IMR-90 (cell line): ENCODE results near the gene MAGI3. TPM values are rescaled to one million over a fixed set of nuclear protein-coding genes. Genes with fewer than 3 reads are reported as not detected.

Experiments
- ATAC-seq: fragments of 200-7000 bp; cut with Tn5 transposase; 2 replicates; pipeline ENCODE4 v1.9.1; 2020; ENCODE audit warnings: low read depth, mild to moderate bottlenecking, moderate library complexity
- BruUV-seq: library from RNA; stranded (reverse); fragments of 400-500 nt; replicated peaks from 2 replicates; lab custom pipeline; 2021; lab: Mats Ljungman, UMichigan
- CTCF ChIA-PET: fragments of 300-600 bp; formaldehyde crosslinking; extraction: SDS; loops from one replicate; lab custom pipeline; 2021; ENCODE audit warnings: antibody characterized with exemption; lab: Yijun Ruan, JAX
- POLR2A ChIA-PET: fragments of 300-600 bp; sonication (Branson Sonifier 250); formaldehyde crosslinking; loops from one replicate; lab custom pipeline; 2022; ENCODE audit warnings: antibody characterized with exemption; ENCODE audit not compliant: unreplicated experiment; lab: Charles Lee
- DNase-seq: peaks from one replicate; pipeline ENCODE4 v3.0.0; 2013
- H2AFZ ChIP-seq: replicated peaks from 2 replicates; pipeline ENCODE3; 2013; ENCODE audit warnings: low read length, mild to moderate bottlenecking; ENCODE audit not compliant: poor library complexity
- H2AK5ac ChIP-seq: 2 replicates; pipeline ENCODE4 v1.6.1; 2013; ENCODE audit warnings: low read depth, low read length, inconsistent platforms
- H2AK9ac ChIP-seq: replicated peaks from 2 replicates; pipeline ENCODE3; 2013; ENCODE audit warnings: mild to moderate bottlenecking, low read depth, low read length, moderate library complexity; ENCODE audit not compliant: poor library complexity
- H2BK120ac ChIP-seq: 2 replicates; pipeline ENCODE4 v1.6.1; 2013; ENCODE audit warnings: low read depth, low read length, inconsistent platforms
- H2BK15ac ChIP-seq: 3 replicates; pipeline ENCODE4 v1.6.1; 2013; ENCODE audit warnings: low read depth, low read length, inconsistent platforms
- H2BK20ac ChIP-seq: 2 replicates; pipeline ENCODE4 v1.6.1; 2013; ENCODE audit warnings: low read depth, mild to moderate bottlenecking, inconsistent platforms, low read length, moderate library complexity
- H2BK5ac ChIP-seq: 2 replicates; pipeline ENCODE4 v1.6.1; 2013; ENCODE audit warnings: mild to moderate bottlenecking, low read depth, low read length, inconsistent platforms; ENCODE audit not compliant: poor library complexity, severe bottlenecking
- H3K14ac ChIP-seq: replicated peaks from 2 replicates; pipeline ENCODE4 v1.6.1; 2013; ENCODE audit warnings: low read depth, low read length, inconsistent platforms
- H3K18ac ChIP-seq: 2 replicates; pipeline ENCODE4 v1.6.1; 2013; ENCODE audit warnings: low read depth, low read length, control low read depth
- H3K23ac ChIP-seq: 2 replicates; pipeline ENCODE4 v1.6.1; 2013; ENCODE audit warnings: low read depth, low read length, inconsistent platforms
- H3K27ac ChIP-seq: 2 replicates; pipeline ENCODE4 v1.5.1; 2013; ENCODE audit warnings: mild to moderate bottlenecking, control low read depth, low read length; ENCODE audit not compliant: insufficient read depth
- H3K27me3 ChIP-seq: 2 replicates; pipeline ENCODE4 v1.6.1; 2013; ENCODE audit warnings: low read length; ENCODE audit not compliant: control insufficient read depth, insufficient read depth
- H3K36me3 ChIP-seq: 2 replicates; pipeline ENCODE4 v1.6.1; 2013; ENCODE audit warnings: low read length, mixed read lengths; ENCODE audit not compliant: control insufficient read depth, insufficient read depth
- H3K4ac ChIP-seq: 2 replicates; pipeline ENCODE4 v1.6.1; 2013; ENCODE audit warnings: low read depth, low read length, inconsistent platforms
- H3K4me1 ChIP-seq: 2 replicates; pipeline ENCODE4 v1.6.1; 2013; ENCODE audit warnings: low read length, mixed read lengths; ENCODE audit not compliant: control insufficient read depth, insufficient read depth
- H3K4me2 ChIP-seq: 2 replicates; pipeline ENCODE4 v1.6.1; 2013; ENCODE audit warnings: low read depth, mild to moderate bottlenecking, control low read depth, low read length, moderate library complexity
- H3K4me3 ChIP-seq: 2 replicates; pipeline ENCODE4 v1.5.1; 2013; ENCODE audit warnings: low read depth, mild to moderate bottlenecking, control low read depth, low read length, moderate library complexity; ENCODE audit not compliant: insufficient read depth
- H3K56ac ChIP-seq: 2 replicates; pipeline ENCODE4 v1.6.1; 2013; ENCODE audit warnings: low read length, inconsistent platforms; ENCODE audit not compliant: insufficient read depth; ENCODE audit errors: extremely low read depth
- H3K79me1 ChIP-seq, 2 experiments: 2 replicates each; pipeline ENCODE4 v1.6.1; 2013; ENCODE audit warnings: low read length in 2 of 2, inconsistent platforms in 1 of 2, low read depth in 1 of 2
- H3K9ac ChIP-seq: 2 replicates; pipeline ENCODE4 v1.6.1; 2013; ENCODE audit warnings: low read depth, low read length, control low read depth
- H3K9me1 ChIP-seq: 2 replicates; pipeline ENCODE4 v1.6.1; 2013; ENCODE audit warnings: low read length, inconsistent platforms; ENCODE audit not compliant: insufficient read depth
- H3K9me3 ChIP-seq: 2 replicates; pipeline ENCODE4 v1.6.1; 2013; ENCODE audit warnings: low read length; ENCODE audit not compliant: control insufficient read depth, insufficient read depth
- H4K20me1 ChIP-seq: 2 replicates; pipeline ENCODE4 v1.6.1; 2013; ENCODE audit warnings: low read length, inconsistent platforms; ENCODE audit not compliant: insufficient read depth
- H4K5ac ChIP-seq: 2 replicates; pipeline ENCODE4 v1.6.1; 2013; ENCODE audit warnings: mild to moderate bottlenecking, low read depth, low read length, control low read depth
- H4K8ac ChIP-seq, 2 experiments: 2 replicates each; pipeline ENCODE4 v1.6.1; 2013; ENCODE audit warnings: low read depth in 2 of 2, low read length in 2 of 2, control low read depth in 1 of 2, inconsistent platforms in 1 of 2
- H4K91ac ChIP-seq: 2 replicates; pipeline ENCODE4 v1.6.1; 2013; ENCODE audit warnings: low read depth, low read length, inconsistent platforms; ENCODE audit not compliant: insufficient read depth
- POLR2A ChIP-seq: IDR thresholded peaks from 2 replicates; pipeline ENCODE4 v1.6.1; 2012; ENCODE audit warnings: mild to moderate bottlenecking, low read depth, low read length
- dilution Hi-C: fragments of 300-500 bp; cut with HindIII; formaldehyde crosslinking; loops from one replicate; pipeline ENCODE4 v1.14.3; 2018; ENCODE audit warnings: low sequenced_read_pairs; ENCODE audit not compliant: unreplicated experiment
- in situ Hi-C: fragments of 300-500 bp; cut with MboI; formaldehyde crosslinking; loops from 3 replicates; pipeline ENCODE4 v1.14.3; 2019; ENCODE audit warnings: low sequenced_read_pairs, inconsistent platforms, mixed read lengths
- intact Hi-C: fragments of 100-400 bp; cut with micrococcal nuclease; formaldehyde crosslinking; loops from 2 replicates; pipeline ENCODE4 v1.10.0; 2022
- polyA plus RNA-seq, 3 experiments: library from polyadenylated mRNA; depleted of rRNA; stranded (reverse); fragments of >200 nt; gene quantifications; 2 replicates each; pipeline ENCODE4 v1.2.3, GENCODE V29; 2012; ENCODE audit warnings: low replicate concordance in 1 of 3
- total RNA-seq: library from RNA; depleted of rRNA; stranded (reverse); fragments of >200 nt; gene quantifications from 2 replicates; pipeline ENCODE4 v1.2.3, GENCODE V29; 2012
- TF ChIP-seq, protein P1 (sequence below): fragments of 150-350 bp; IDR thresholded peaks from 2 replicates; pipeline ENCODE4 v1.6.1; 2016; ENCODE audit warnings: low read depth, mild to moderate bottlenecking, low read length, moderate library complexity, borderline replicate concordance
- TF ChIP-seq, protein P2 (sequence below): fragments of 150-350 bp; IDR thresholded peaks from 2 replicates; pipeline ENCODE4 v1.6.1; 2017; ENCODE audit warnings: mild to moderate bottlenecking, antibody characterized with exemption, low read length, low read depth

MAGI3 gene
- total and polyA plus RNA-seq, 2 of the 4 experiments (the other 2 are of a cell fraction): 2.5 to 8.8 TPM

DNA sequence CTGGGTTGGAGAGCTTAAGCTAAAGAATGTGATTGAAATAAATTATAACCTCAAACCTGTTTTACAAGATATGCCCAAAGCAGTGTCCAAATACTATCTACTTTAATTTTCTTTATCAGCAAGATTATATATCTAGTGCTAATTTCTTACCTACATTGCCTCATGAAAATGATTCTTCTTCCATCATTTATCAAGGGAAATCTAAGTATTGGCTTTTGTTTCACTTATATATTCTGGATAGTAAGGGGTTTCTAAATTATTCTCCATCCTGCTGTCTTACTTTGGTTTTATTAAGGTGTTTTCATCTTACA lies 287.8 kb downstream of the MAGI3 start:
- Histone ChIP-seq H2BK15ac (no peak overlapping the region), H3K9me3 (no peaks in the 10 kb centered on the region), H2BK20ac (no peak overlapping the region), H2AK5ac (no peak overlapping the region), H3K23ac (no peak overlapping the region), H3K36me3 (0 out of 2 replicates have a peak, but pooled peaks cover under 1% of the 10 kb centered on the region), H2AFZ (no peak overlapping the region), H3K9me1 (peaks cover 2% of the 10 kb centered on the region; the same call in 1 of the 2 replicates), H3K27me3 (no peaks in the 10 kb centered on the region), H2AK9ac (no peak overlapping the region), H3K4me1 (peaks cover 2% of the 10 kb centered on the region; the same call in 1 of the 2 replicates), H4K8ac (no peak overlapping the region), H3K27ac (no peak overlapping the region), H3K18ac (no peak overlapping the region), H3K9ac (no peak overlapping the region), H3K79me1 (no peaks in the 10 kb centered on the region), H2BK5ac (no peak overlapping the region), H3K56ac (no peak overlapping the region), H3K4ac (no peak overlapping the region), H3K4me2 (no peak overlapping the region), H2BK120ac (no peak overlapping the region), H3K14ac (no peak overlapping the region), H4K5ac (no peak overlapping the region), H4K91ac (no peak overlapping the region), H4K20me1 (no peaks in the 10 kb centered on the region), H3K4me3 (no peak overlapping the region)
- TF ChIP-seq POLR2A: no peak
- TF ChIP-seq, protein P1, sequence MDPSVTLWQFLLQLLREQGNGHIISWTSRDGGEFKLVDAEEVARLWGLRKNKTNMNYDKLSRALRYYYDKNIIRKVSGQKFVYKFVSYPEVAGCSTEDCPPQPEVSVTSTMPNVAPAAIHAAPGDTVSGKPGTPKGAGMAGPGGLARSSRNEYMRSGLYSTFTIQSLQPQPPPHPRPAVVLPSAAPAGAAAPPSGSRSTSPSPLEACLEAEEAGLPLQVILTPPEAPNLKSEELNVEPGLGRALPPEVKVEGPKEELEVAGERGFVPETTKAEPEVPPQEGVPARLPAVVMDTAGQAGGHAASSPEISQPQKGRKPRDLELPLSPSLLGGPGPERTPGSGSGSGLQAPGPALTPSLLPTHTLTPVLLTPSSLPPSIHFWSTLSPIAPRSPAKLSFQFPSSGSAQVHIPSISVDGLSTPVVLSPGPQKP: no peak
- TF ChIP-seq, protein P2, sequence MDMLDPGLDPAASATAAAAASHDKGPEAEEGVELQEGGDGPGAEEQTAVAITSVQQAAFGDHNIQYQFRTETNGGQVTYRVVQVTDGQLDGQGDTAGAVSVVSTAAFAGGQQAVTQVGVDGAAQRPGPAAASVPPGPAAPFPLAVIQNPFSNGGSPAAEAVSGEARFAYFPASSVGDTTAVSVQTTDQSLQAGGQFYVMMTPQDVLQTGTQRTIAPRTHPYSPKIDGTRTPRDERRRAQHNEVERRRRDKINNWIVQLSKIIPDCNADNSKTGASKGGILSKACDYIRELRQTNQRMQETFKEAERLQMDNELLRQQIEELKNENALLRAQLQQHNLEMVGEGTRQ: no peak
- ATAC-seq: no peak
- intact Hi-C loops: loop anchor here (1.0 to 10.0 kb wide), 7 partner anchors 223 to 961 kb away; partner anchors contain the start of genes LRIG2, MAGI3 and PPM1J
- ChIA-PET CTCF (interaction anchor here (0.5 to 1.2 kb wide), 7 partner anchors 10 to 962 kb away, joined by 3 to 5 read pairs (median 3); partner anchors contain the start of gene PPM1J), POLR2A (no interaction called here)
- DNase-seq: no peak
- BruUV-seq: no TSS peak
- dilution Hi-C loops: no loop called here
- in situ Hi-C loops: loop anchor here (5.0 to 25.0 kb wide), 2 partner anchors 531 to 966 kb away; partner anchors contain the start of genes PPM1J and RHOC
